NT2/D1 (cell line): ENCODE data around the gene CYP39A1.

Source experiments
- DNase-seq: peaks from one replicate; pipeline ENCODE4 v3.0.0-alpha.2; 2011; ENCODE audit warnings: low read depth, low spot score
- H3K27me3 ChIP-seq: 2 replicates; pipeline ENCODE4 v1.6.0; 2011; ENCODE audit warnings: mild to moderate bottlenecking; ENCODE audit not compliant: insufficient read length, insufficient read depth
- H3K36me3 ChIP-seq: 2 replicates; pipeline ENCODE4 v1.6.1; 2011; ENCODE audit warnings: mild to moderate bottlenecking, low read length, mixed read lengths; ENCODE audit not compliant: insufficient read depth, insufficient read length
- H3K4me1 ChIP-seq: 2 replicates; pipeline ENCODE4 v1.5.1; 2011; ENCODE audit not compliant: insufficient read depth, insufficient read length
- H3K4me3 ChIP-seq: 2 replicates; pipeline ENCODE4 v1.5.1; 2011; ENCODE audit warnings: low read depth; ENCODE audit not compliant: insufficient read length
- H3K9ac ChIP-seq: 2 replicates; pipeline ENCODE4 v1.6.0; 2011; ENCODE audit warnings: low read depth; ENCODE audit not compliant: insufficient read length
- H3K9me3 ChIP-seq: 2 replicates; pipeline ENCODE4 v1.5.1; 2011; ENCODE audit warnings: mild to moderate bottlenecking, low read length; ENCODE audit not compliant: insufficient read depth
- SUZ12 ChIP-seq: IDR thresholded peaks from 2 replicates; pipeline ENCODE4 v1.6.1; 2011; ENCODE audit not compliant: insufficient read length, insufficient read depth; ENCODE audit errors: extremely low read depth
- YY1 ChIP-seq: IDR thresholded peaks from 2 replicates; pipeline ENCODE4 v1.6.1; 2011; ENCODE audit not compliant: insufficient read length, insufficient read depth
- ZNF274 ChIP-seq: IDR thresholded peaks from 2 replicates; pipeline ENCODE4 v1.6.1; 2011; ENCODE audit warnings: mild to moderate bottlenecking, low read depth, low read length

CYP39A1 gene

GRCh38 chr6:46510651-46511050 lies 142.0 kb downstream of the CYP39A1 start:
- H3K36me3 ChIP-seq: no peaks in the 10 kb centered on the region
- no peaks in the 10 kb centered on the region for H3K27me3 ChIP-seq
- TF ChIP-seq SUZ12 (no peak), YY1 (no peak), ZNF274 (no peak)
- H3K4me3 ChIP-seq: no peak overlapping the region
- no peaks in the 10 kb centered on the region for H3K4me1 ChIP-seq
- DNase-seq: no peak
- no peak overlapping the region for H3K9ac ChIP-seq
- H3K9me3 ChIP-seq: no peaks in the 10 kb centered on the region

- H3K9me3 ChIP-seq: no peaks in the 10 kb centered on the region
- no peak for TF ChIP-seq YY1
- no peak for TF ChIP-seq SUZ12
- TF ChIP-seq ZNF274: no peak
- H3K4me1 ChIP-seq: no peaks in the 10 kb centered on the region
- no peak overlapping the region for H3K4me3 ChIP-seq
- H3K27me3 ChIP-seq: no peaks in the 10 kb centered on the region
- no peak for DNase-seq
- H3K36me3 ChIP-seq: no peaks in the 10 kb centered on the region
- H3K9ac ChIP-seq: no peak overlapping the region
Measured at GRCh38 chr6:46509981-46510510, 142.6 kb downstream of the CYP39A1 start.

GRCh38 chr6:46509063-46509462 lies 143.6 kb downstream of the CYP39A1 start:
- Histone ChIP-seq H3K9ac (no peak overlapping the region), H3K9me3 (no peaks in the 10 kb centered on the region), H3K4me3 (no peak overlapping the region), H3K4me1 (no peaks in the 10 kb centered on the region), H3K36me3 (no peaks in the 10 kb centered on the region), H3K27me3 (no peaks in the 10 kb centered on the region)
- no peak for TF ChIP-seq ZNF274
- no peak for TF ChIP-seq YY1
- no peak for TF ChIP-seq SUZ12
- DNase-seq: no peak

- Histone ChIP-seq H3K4me3 (no peak overlapping the region), H3K27me3 (no peaks in the 10 kb centered on the region), H3K4me1 (no peaks in the 10 kb centered on the region), H3K9ac (no peak overlapping the region), H3K9me3 (no peaks in the 10 kb centered on the region), H3K36me3 (no peaks in the 10 kb centered on the region)
- TF ChIP-seq SUZ12 (no peak), ZNF274 (no peak), YY1 (no peak)
- no peak for DNase-seq
Measured at GRCh38 chr6:46507426-46507825, 145.2 kb downstream of the CYP39A1 start.

GRCh38 chr6:46505693-46506512 lies 146.7 kb downstream of the CYP39A1 start:
- TF ChIP-seq SUZ12 (no peak), ZNF274 (no peak), YY1 (no peak)
- H3K9ac ChIP-seq: no peak overlapping the region
- H3K4me3 ChIP-seq: no peak overlapping the region
- no peaks in the 10 kb centered on the region for H3K36me3 ChIP-seq
- DNase-seq: no peak
- no peaks in the 10 kb centered on the region for H3K27me3 ChIP-seq
- H3K9me3 ChIP-seq: no peaks in the 10 kb centered on the region
- no peaks in the 10 kb centered on the region for H3K4me1 ChIP-seq

GRCh38 chr6:46504242-46504641 lies 148.4 kb downstream of the CYP39A1 start:
- TF ChIP-seq ZNF274: no peak
- no peak for TF ChIP-seq SUZ12
- DNase-seq: no peak
- H3K27me3 ChIP-seq: no peaks in the 10 kb centered on the region
- no peaks in the 10 kb centered on the region for H3K36me3 ChIP-seq
- no peaks in the 10 kb centered on the region for H3K9me3 ChIP-seq
- no peaks in the 10 kb centered on the region for H3K4me1 ChIP-seq
- no peak overlapping the region for H3K4me3 ChIP-seq
- H3K9ac ChIP-seq: no peak overlapping the region

GRCh38 chr6:46502486-46503119 lies 150.0 kb downstream of the CYP39A1 start:
- TF ChIP-seq YY1 (no peak), SUZ12 (no peak), ZNF274 (no peak)
- H3K4me3 ChIP-seq: no peak overlapping the region
- no peaks in the 10 kb centered on the region for H3K4me1 ChIP-seq
- no peaks in the 10 kb centered on the region for H3K27me3 ChIP-seq
- no peak for DNase-seq
- no peaks in the 10 kb centered on the region for H3K9me3 ChIP-seq
- H3K36me3 ChIP-seq: no peaks in the 10 kb centered on the region
- H3K9ac ChIP-seq: no peak overlapping the region
